Measurements from ENCODE around the gene ALG11. TPM values are rescaled to one million over a fixed set of nuclear protein-coding genes. Genes with fewer than 3 reads are reported as not detected.

The ALG11 gene
- total RNA-seq, 2 experiments from 2014 or later: 14.1 to 18.1 TPM

- H3K9me3 Mint-ChIP-seq (ENCODE audit: low read depth): no peaks in the 10 kb centered on the region
- H3K27me3 Mint-ChIP-seq: peaks cover 4% of the 10 kb centered on the region
- DNase-seq (no peak), ATAC-seq (no peak)
- ChIA-PET CTCF (interaction anchor here (0.6 to 1.2 kb wide), 6 partner anchors 23 to 788 kb away, joined by 3 to 4 read pairs (median 3); no protein-coding TSS in a partner anchor), POLR2A (no interaction called here)
- peaks cover 3% of the 10 kb centered on the region for H3K4me1 Mint-ChIP-seq
- no peak overlapping the region for H3K27ac Mint-ChIP-seq
- intact Hi-C loops (cut with DNase I, micrococcal nuclease): no loop called here
- no peaks in the 10 kb centered on the region for H3K36me3 Mint-ChIP-seq (ENCODE audit: low read depth)
- no peak overlapping the region for H3K4me3 Mint-ChIP-seq
Observed at GRCh38 chr13:51998723-51999509, 13.3 kb upstream of the ALG11 start.

GRCh38 chr13:51999510-51999911 lies 12.7 kb upstream of the ALG11 start:
- no peak overlapping the region for H3K27ac Mint-ChIP-seq
- DNase-seq (no peak), ATAC-seq (no peak)
- peaks cover 3% of the 10 kb centered on the region for H3K4me1 Mint-ChIP-seq
- no peaks in the 10 kb centered on the region for H3K36me3 Mint-ChIP-seq (ENCODE audit: low read depth)
- H3K9me3 Mint-ChIP-seq (ENCODE audit: low read depth): no peaks in the 10 kb centered on the region
- CTCF ChIA-PET: interaction anchor here (0.6 to 1.2 kb wide), 3 partner anchors 185 to 453 kb away, joined by 3 to 4 read pairs (median 3); no protein-coding TSS in a partner anchor
- H3K4me3 Mint-ChIP-seq: no peak overlapping the region
- intact Hi-C loops (cut with DNase I, micrococcal nuclease): no loop called here
- peaks cover 4% of the 10 kb centered on the region for H3K27me3 Mint-ChIP-seq
- POLR2A ChIA-PET: no interaction called here

- no peak for ATAC-seq
- no peak overlapping the region for H3K27ac Mint-ChIP-seq
- ChIA-PET CTCF (interaction anchor here (0.6 to 1.2 kb wide), 4 partner anchors 186 to 453 kb away, joined by 3 to 4 read pairs (median 3); no protein-coding TSS in a partner anchor), POLR2A (no interaction called here)
- intact Hi-C loops (cut with DNase I, micrococcal nuclease): loop anchor here (2.0 to 5.0 kb wide), 2 partner anchors 237 kb away; no protein-coding TSS in a partner anchor
- no peak overlapping the region for H3K4me3 Mint-ChIP-seq
- H3K4me1 Mint-ChIP-seq: peaks cover 3% of the 10 kb centered on the region
- H3K9me3 Mint-ChIP-seq (ENCODE audit: low read depth): no peaks in the 10 kb centered on the region
- no peaks in the 10 kb centered on the region for H3K36me3 Mint-ChIP-seq (ENCODE audit: low read depth)
- peaks cover 4% of the 10 kb centered on the region for H3K27me3 Mint-ChIP-seq
- DNase-seq: no peak
Observed at GRCh38 chr13:51999921-52000320, 12.3 kb upstream of the ALG11 start.

- CTCF ChIA-PET: interaction anchor here (1.0 to 3.5 kb wide), 7 partner anchors 9 to 199 kb away, joined by 3 to 17 read pairs (median 4); partner anchors contain the start of gene ALG11
- no peak for DNase-seq
- ATAC-seq: peak; percentile 89
- H3K27me3 Mint-ChIP-seq: peaks cover 4% of the 10 kb centered on the region
- H3K4me3 Mint-ChIP-seq: no peak overlapping the region
- peaks cover 3% of the 10 kb centered on the region for H3K4me1 Mint-ChIP-seq
- no peaks in the 10 kb centered on the region for H3K36me3 Mint-ChIP-seq (ENCODE audit: low read depth)
- no peaks in the 10 kb centered on the region for H3K9me3 Mint-ChIP-seq (ENCODE audit: low read depth)
- H3K27ac Mint-ChIP-seq: no peak overlapping the region
- POLR2A ChIA-PET: no interaction called here
- intact Hi-C loops (cut with DNase I, micrococcal nuclease): loop anchor here (1.0 to 5.0 kb wide), 5 partner anchors 126 to 449 kb away; partner anchors contain the start of gene VPS36 (in 1 of the 2)
Observed at GRCh38 chr13:52001120-52001731, 11.0 kb upstream of the ALG11 start.

GRCh38 chr13:52002361-52002760 lies 9.8 kb upstream of the ALG11 start:
- intact Hi-C loops (cut with DNase I, micrococcal nuclease): loop anchor here in 1 of 2 experiments (5.0 kb wide), 1 partner anchor 235 kb away; no protein-coding TSS in a partner anchor
- Mint-ChIP-seq H3K4me3 (no peak overlapping the region), H3K27me3 (peaks cover 4% of the 10 kb centered on the region), H3K4me1 (peaks cover 3% of the 10 kb centered on the region), H3K36me3 (ENCODE audit: low read depth) (no peaks in the 10 kb centered on the region), H3K27ac (no peak overlapping the region), H3K9me3 (ENCODE audit: low read depth) (no peaks in the 10 kb centered on the region)
- DNase-seq (no peak), ATAC-seq (no peak)
- ChIA-PET POLR2A (interaction anchor here (0.6 kb wide), 1 partner anchor 651 kb away, joined by 3 read pairs; no protein-coding TSS in a partner anchor), CTCF (interaction anchor here (1.2 to 3.5 kb wide), 5 partner anchors 10 to 139 kb away, joined by 3 to 17 read pairs (median 8); partner anchors contain the start of gene ALG11)

GRCh38 chr13:52003541-52003940 lies 8.7 kb upstream of the ALG11 start:
- H3K36me3 Mint-ChIP-seq (ENCODE audit: low read depth): no peaks in the 10 kb centered on the region
- H3K9me3 Mint-ChIP-seq (ENCODE audit: low read depth): no peaks in the 10 kb centered on the region
- CTCF ChIA-PET: interaction anchor here (0.6 to 3.5 kb wide), 5 partner anchors 10 to 652 kb away, joined by 3 to 17 read pairs (median 3); partner anchors contain the start of gene ALG11

GRCh38 chr13:52004511-52005170 lies 7.6 kb upstream of the ALG11 start:
- peaks cover 3% of the 10 kb centered on the region for H3K4me1 Mint-ChIP-seq
- POLR2A ChIA-PET: no interaction called here
- CTCF ChIA-PET: interaction anchor here (3.5 kb wide), 1 partner anchor 9 kb away, joined by 17 read pairs; the partner anchor contains the start of gene ALG11
- no peak overlapping the region for H3K4me3 Mint-ChIP-seq
- H3K36me3 Mint-ChIP-seq (ENCODE audit: low read depth): no peaks in the 10 kb centered on the region
- no peaks in the 10 kb centered on the region for H3K9me3 Mint-ChIP-seq (ENCODE audit: low read depth)
- intact Hi-C loops (cut with DNase I, micrococcal nuclease): loop anchor here in 1 of 2 experiments (5.0 kb wide), 1 partner anchor 233 kb away; no protein-coding TSS in a partner anchor
- H3K27me3 Mint-ChIP-seq: peaks cover 7% of the 10 kb centered on the region
- no peak overlapping the region for H3K27ac Mint-ChIP-seq
- no peak for DNase-seq
- no peak for ATAC-seq

More at GRCh38 chr13:52003541-52003940, 8.7 kb upstream of the ALG11 start:
- Mint-ChIP-seq H3K4me1 (peaks cover 3% of the 10 kb centered on the region), H3K27ac (no peak overlapping the region), H3K4me3 (no peak overlapping the region), H3K27me3 (peaks cover 4% of the 10 kb centered on the region)
- DNase-seq: no peak
- ATAC-seq: no peak
- POLR2A ChIA-PET: no interaction called here
- intact Hi-C loops (cut with DNase I, micrococcal nuclease): loop anchor here in 1 of 2 experiments (5.0 kb wide), 1 partner anchor 234 kb away; no protein-coding TSS in a partner anchor

GRCh38 chr13:52005841-52006522 lies 6.2 kb upstream of the ALG11 start:
- DNase-seq: no peak
- intact Hi-C loops (cut with DNase I, micrococcal nuclease): no loop called here
- no peaks in the 10 kb centered on the region for H3K36me3 Mint-ChIP-seq (ENCODE audit: low read depth)
- ATAC-seq: no peak
- peaks cover 14% of the 10 kb centered on the region for H3K27me3 Mint-ChIP-seq
- H3K27ac Mint-ChIP-seq: no peak overlapping the region
- peaks cover 9% of the 10 kb centered on the region for H3K4me1 Mint-ChIP-seq
- CTCF ChIA-PET: no interaction called here
- POLR2A ChIA-PET: no interaction called here
- H3K9me3 Mint-ChIP-seq (ENCODE audit: low read depth): no peaks in the 10 kb centered on the region
- no peak overlapping the region for H3K4me3 Mint-ChIP-seq

- Mint-ChIP-seq H3K36me3 (ENCODE audit: low read depth) (no peaks in the 10 kb centered on the region), H3K4me3 (no peak overlapping the region), H3K27ac (no peak overlapping the region), H3K27me3 (peaks cover 17% of the 10 kb centered on the region), H3K9me3 (ENCODE audit: low read depth) (no peaks in the 10 kb centered on the region), H3K4me1 (peaks cover 9% of the 10 kb centered on the region)
- DNase-seq (no peak), ATAC-seq (no peak)
- CTCF ChIA-PET: interaction anchor here (1.4 kb wide), 1 partner anchor 121 kb away, joined by 5 read pairs; no protein-coding TSS in a partner anchor
- POLR2A ChIA-PET: no interaction called here
- intact Hi-C loops (cut with DNase I, micrococcal nuclease): no loop called here
Observed at GRCh38 chr13:52006523-52007245, 5.5 kb upstream of the ALG11 start.

GRCh38 chr13:52009946-52010345 lies 2.3 kb upstream of the ALG11 start:
- ChIA-PET CTCF (no interaction called here), POLR2A (no interaction called here)
- H3K4me3 Mint-ChIP-seq: no peak overlapping the region
- H3K4me1 Mint-ChIP-seq: peaks cover 15% of the 10 kb centered on the region
- intact Hi-C loops (cut with DNase I, micrococcal nuclease): loop anchor here (2.0 to 5.0 kb wide), 3 partner anchors 183 to 1098 kb away; no protein-coding TSS in a partner anchor
- ATAC-seq (no peak), DNase-seq (no peak)
- peaks cover 17% of the 10 kb centered on the region for H3K27me3 Mint-ChIP-seq
- no peak overlapping the region for H3K27ac Mint-ChIP-seq
- H3K36me3 Mint-ChIP-seq (ENCODE audit: low read depth): peaks cover 3% of the 10 kb centered on the region
- no peaks in the 10 kb centered on the region for H3K9me3 Mint-ChIP-seq (ENCODE audit: low read depth)

All from activated CD4-positive, alpha-beta T cell treated with anti-CD3 and anti-CD28 coated beads for 36 hours (primary cell).